H7 (cell line): Measurements from ENCODE around the gene SOBP. TPM values are rescaled to one million over a fixed set of nuclear protein-coding genes. Genes with fewer than 3 reads are reported as not detected.

ENCODE experiments used
- DNase-seq: peaks from one replicate; pipeline ENCODE4 v3.0.0; 2012
- H3K27me3 ChIP-seq: 2 replicates; pipeline ENCODE4 v1.6.0; 2011; ENCODE audit warnings: mild to moderate bottlenecking, low read length; ENCODE audit not compliant: control insufficient read depth, insufficient read depth
- H3K36me3 ChIP-seq: replicated peaks from 2 replicates; pipeline ENCODE4 v1.5.1; 2011; ENCODE audit warnings: low read length; ENCODE audit not compliant: control insufficient read depth, insufficient read depth
- H3K4me3 ChIP-seq: 2 replicates; pipeline ENCODE4 v1.5.1; 2011; ENCODE audit warnings: low read depth, mild to moderate bottlenecking, control low read depth, low read length, moderate library complexity; ENCODE audit not compliant: insufficient read depth
- total RNA-seq: library from RNA; depleted of rRNA; stranded (reverse); fragments of >200 nt; shearing (Covaris generic); gene quantifications from 2 replicates; pipeline ENCODE4 v1.2.3, GENCODE V29; 2014

The SOBP gene
- total RNA-seq, 1 experiment from 2014 or later: 1.3 TPM

DNA sequence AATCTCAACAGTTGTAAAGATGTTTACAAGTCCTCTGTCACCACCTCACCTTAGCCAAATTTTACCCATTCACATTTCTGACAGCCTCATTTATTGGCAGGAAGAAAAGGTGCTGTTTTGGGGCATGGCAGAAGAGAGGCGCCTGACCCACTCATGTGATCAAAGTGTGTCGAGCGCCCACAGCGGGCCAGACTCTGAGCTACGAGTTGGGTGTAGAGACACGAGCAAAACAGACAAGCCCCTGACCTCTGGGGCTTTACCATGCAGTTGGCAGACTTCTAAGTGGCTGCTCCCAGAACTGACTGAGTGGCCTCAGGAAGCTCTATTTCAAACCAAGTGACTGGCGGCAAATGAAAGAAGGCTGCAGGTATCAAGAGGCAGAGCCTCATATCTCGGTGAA, 167.0 kb downstream of the SOBP start:
- no peak for DNase-seq
- no peak overlapping the region for H3K4me3 ChIP-seq
- H3K36me3 ChIP-seq: no peaks in the 10 kb centered on the region
- H3K27me3 ChIP-seq: no peaks in the 10 kb centered on the region

GRCh38 chr6:107657373-107657754, 167.4 kb downstream of the SOBP start:
- Histone ChIP-seq H3K36me3 (no peaks in the 10 kb centered on the region), H3K4me3 (no peak overlapping the region), H3K27me3 (no peaks in the 10 kb centered on the region)
- no peak for DNase-seq

GRCh38 chr6:107657755-107658461, 168.0 kb downstream of the SOBP start:
- Histone ChIP-seq H3K4me3 (no peak overlapping the region), H3K36me3 (no peaks in the 10 kb centered on the region), H3K27me3 (no peaks in the 10 kb centered on the region)
- peak; percentile 52 for DNase-seq

DNA sequence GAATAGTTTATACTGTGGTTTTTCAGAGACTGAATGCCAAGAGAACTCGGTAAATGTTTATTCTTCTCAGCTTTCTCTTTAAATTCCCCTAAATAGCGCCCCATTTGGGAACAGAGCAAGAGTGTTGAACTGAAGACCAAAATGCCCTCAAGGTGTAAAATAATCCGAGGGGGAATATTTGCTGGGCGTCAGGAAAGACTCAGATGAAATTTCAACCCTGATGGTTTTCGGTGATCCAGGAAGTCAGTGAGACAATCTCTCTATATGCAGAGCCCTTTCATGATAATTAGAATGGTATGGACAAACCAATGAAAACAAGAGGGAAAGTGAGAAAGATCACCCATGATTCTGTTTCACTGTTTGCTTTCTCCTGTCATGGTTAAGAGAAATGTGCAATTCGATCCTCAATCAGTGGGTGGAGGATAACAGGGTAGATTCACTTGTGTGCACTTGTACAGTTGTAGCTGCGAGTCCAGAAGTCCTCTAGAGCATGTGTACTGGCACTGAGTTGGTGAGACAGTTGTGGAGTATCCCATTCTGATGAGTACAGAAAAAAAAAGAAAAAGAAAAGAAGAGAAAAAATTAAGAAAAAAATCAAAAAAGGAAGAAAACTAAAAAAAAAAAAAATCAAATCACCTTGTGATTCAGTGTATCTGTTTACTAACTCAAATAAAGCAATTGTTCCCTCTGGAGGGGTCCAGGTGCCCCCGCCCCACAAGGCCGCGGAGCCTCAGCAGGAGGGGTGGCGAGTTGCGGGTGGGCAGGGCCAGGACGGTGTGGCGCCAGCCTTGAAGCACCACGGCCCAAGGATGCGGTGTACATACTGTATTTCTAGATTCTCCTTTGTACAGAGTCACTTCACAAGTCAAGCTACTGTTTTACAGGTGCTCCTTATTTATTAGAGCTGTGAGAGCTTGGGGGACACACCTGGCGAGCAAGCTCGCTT, 169.3 kb downstream of the SOBP start:
- no peak for DNase-seq

GRCh38 chr6:107660839-107661238, 170.9 kb downstream of the SOBP start:
- H3K4me3 ChIP-seq: no peak overlapping the region
- no peaks in the 10 kb centered on the region for H3K36me3 ChIP-seq
- H3K27me3 ChIP-seq: no peaks in the 10 kb centered on the region
- DNase-seq: no peak

More for the DNA sequence above, 169.3 kb downstream of the SOBP start:
- Histone ChIP-seq H3K4me3 (no peak overlapping the region), H3K36me3 (no peaks in the 10 kb centered on the region), H3K27me3 (no peaks in the 10 kb centered on the region)

GRCh38 chr6:107661291-107661690, 171.4 kb downstream of the SOBP start:
- Histone ChIP-seq H3K4me3 (no peak overlapping the region), H3K27me3 (no peaks in the 10 kb centered on the region), H3K36me3 (no peaks in the 10 kb centered on the region)
- no peak for DNase-seq

- Histone ChIP-seq H3K27me3 (no peaks in the 10 kb centered on the region), H3K36me3 (no peaks in the 10 kb centered on the region), H3K4me3 (no peak overlapping the region)
- DNase-seq: no peak
These were observed 172.4 kb downstream of the SOBP start for GRCh38 chr6:107662333-107662732.

GRCh38 chr6:107663308-107663707, 173.4 kb downstream of the SOBP start:
- Histone ChIP-seq H3K36me3 (no peaks in the 10 kb centered on the region), H3K27me3 (no peaks in the 10 kb centered on the region), H3K4me3 (no peak overlapping the region)
- no peak for DNase-seq

DNA sequence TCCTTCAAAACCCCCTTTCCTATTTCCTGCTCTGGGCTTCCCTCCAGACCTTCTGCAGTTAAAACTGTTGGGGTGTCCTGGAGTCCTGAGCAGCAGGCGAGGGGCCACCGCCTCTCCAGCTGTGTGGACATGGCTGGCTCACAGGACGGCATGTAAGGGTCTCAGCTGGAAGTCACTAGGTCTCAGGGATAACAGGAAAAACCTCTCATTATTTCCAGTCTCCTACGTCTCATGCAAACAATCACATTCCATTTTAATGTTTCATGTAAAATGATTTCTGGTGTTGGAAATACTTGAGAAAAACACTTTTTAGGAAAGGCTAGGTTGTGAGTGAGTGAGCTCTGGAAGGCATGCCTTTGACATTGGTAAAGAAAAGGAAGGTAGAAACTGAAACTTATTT, 175.5 kb downstream of the SOBP start:
- no peak for DNase-seq
- Histone ChIP-seq H3K27me3 (no peaks in the 10 kb centered on the region), H3K36me3 (no peaks in the 10 kb centered on the region), H3K4me3 (no peak overlapping the region)

DNA sequence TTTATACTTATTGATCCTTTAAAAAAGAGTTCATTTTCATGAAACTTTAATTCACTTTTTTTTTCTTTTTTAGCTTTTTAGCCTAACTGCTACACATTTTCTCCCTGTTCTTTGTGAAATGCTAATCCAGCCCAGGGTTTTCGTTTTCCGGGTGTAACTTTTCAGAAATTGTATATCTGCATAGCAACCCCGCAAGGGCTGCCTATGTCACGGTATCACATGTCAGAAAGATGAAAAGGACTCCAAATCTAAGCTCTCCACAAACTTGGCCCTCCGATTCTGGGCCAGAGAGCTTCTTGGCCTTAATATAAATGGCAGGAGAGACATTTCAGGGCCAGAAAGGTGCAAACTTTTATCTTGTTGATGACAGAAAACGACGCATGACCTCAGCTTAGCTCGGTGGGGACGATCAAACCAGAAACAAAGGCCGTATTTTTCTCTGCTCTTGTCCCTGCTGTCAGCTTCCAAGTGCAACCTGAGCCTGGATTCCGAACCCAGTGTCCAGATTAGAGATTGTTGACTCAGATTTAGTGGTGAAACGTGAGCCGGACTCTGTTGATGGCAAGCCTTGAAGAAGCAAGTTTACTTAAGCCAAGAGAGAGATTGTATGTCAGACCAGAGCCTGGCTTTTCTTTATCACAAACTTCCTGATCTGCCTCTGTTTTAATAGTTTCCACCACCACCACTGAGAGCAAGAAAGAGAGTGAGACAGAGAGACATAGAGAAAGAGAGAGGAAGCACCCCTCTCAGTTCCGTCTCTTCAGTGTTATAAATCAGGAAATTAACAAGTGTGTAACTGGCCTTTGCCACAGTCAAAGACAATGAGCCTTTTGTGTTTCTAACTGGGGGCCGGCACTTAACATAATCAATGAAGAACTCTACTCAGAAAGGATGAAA, 176.4 kb downstream of the SOBP start:
- DNase-seq: no peak
- H3K36me3 ChIP-seq: no peaks in the 10 kb centered on the region
- no peaks in the 10 kb centered on the region for H3K27me3 ChIP-seq
- H3K4me3 ChIP-seq: no peak overlapping the region

- Histone ChIP-seq H3K4me3 (no peak overlapping the region), H3K27me3 (no peaks in the 10 kb centered on the region), H3K36me3 (no peaks in the 10 kb centered on the region)
- no peak for DNase-seq
These were observed 177.2 kb downstream of the SOBP start for GRCh38 chr6:107666981-107667601.

DNA sequence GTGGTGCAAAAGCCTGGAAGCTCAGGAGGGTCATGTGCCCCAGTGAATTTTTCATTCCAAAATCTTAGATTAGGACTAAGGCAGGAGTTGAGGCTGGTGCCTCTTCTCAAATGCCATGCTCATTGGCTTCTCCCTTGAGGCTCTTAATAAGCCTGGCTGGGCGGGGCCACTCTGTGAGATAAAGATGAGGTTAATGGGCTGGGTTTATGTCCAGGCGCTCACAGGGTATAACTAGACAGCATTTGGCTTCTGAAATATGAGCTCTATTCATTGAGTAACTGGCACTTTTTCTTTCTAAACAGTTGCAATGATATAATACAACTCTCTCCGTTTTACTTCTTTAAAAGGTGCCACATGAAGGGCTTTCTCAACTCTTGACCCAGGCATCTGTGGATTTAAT, 177.9 kb downstream of the SOBP start:
- Histone ChIP-seq H3K36me3 (no peaks in the 10 kb centered on the region), H3K4me3 (no peak overlapping the region), H3K27me3 (no peaks in the 10 kb centered on the region)
- no peak for DNase-seq

DNA sequence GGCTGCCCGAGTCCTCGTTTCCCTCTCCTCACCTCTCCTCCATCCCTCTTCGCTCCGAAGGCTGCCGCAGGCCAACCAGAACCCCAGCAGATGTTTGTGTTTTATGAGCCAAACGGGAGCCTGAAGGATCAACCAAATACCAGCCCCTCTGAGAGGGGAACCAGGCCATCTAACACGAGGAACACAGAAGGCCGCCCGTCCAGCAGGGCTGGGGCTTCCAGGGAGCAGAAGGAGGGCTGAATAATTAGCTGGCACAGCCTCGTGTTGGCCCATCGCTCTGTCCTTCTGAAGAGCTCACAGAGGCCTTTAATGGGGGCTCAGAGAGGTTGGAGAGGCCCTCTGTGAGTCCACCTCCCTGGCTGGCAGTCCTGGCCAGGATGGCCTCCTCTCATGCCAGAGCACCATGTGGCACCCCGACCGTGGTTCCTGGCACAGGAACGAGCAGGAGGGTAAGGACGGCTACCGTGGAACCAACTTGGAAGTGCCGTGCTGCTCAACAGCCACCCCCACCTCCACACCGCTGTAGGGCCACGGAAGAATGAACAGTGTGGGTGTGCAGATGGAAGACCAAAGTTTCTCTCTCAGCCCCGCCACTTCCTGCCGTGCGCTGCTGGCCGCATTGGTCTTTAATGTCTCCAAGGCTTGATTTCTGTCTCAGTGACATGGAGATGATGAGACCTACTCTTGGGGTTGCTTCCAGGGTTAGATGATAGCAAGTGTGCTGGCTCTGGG, 179.0 kb downstream of the SOBP start:
- Histone ChIP-seq H3K27me3 (no peaks in the 10 kb centered on the region), H3K36me3 (no peaks in the 10 kb centered on the region), H3K4me3 (no peak overlapping the region)
- DNase-seq: peak; percentile 23
